Stimulated activated CD8-positive, alpha-beta memory T cell treated with anti-CD3 and anti-CD28 coated beads, Interleukin-15, amount 100 ng/mL, for 1 hour (primary cell): ENCODE results near the gene PIGX.

Experiments
- DNase-seq: peaks from one replicate; pipeline ENCODE4 v3.0.0-alpha.2; 2020; ENCODE audit warnings: low read depth

PIGX gene

DNA sequence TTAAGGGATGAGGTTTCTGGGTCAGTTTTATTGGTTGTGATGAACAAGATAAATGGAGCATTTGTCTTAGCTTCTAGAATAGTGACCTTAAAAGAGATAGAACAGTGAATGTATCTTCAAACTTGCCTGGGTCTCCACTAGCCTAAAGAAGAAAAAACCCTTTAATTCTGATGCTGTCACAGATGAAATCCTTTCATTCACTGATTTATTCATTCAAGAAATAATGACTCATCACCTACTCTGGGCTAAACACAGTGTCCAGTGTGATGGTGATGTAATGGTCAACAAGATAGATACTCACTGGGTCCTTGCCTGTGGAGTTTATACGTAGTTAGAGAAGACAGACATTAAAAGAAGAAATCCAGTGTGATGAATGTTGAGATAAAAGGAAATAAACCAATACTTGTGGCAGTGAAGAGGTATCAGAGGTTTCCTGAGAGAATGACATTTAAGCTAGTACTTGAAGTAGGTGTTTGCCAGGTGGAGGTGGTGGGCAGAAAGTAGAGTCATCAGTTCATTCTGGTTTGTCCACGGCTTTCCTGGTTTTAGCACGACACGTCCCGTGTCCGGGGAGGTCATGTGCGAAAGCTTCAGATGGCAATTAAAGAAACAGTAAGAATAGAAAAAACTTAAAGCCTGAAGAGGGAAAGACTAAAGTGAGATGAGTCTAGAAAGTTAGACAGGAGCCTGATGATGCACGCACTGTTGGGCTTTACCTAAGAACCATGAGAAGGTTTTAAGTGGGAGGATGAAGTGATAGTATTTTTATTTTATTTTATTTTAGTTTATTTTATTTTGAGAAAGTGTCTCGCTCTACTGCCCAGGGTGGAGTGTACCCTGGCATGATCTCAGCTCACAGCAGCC, 45.9 kb downstream of the PIGX start:
- DNase-seq, result no peak

GRCh38 chr3:196763179-196763578, 51.0 kb downstream of the PIGX start:
- no peak for DNase-seq

GRCh38 chr3:196765454-196765853, 53.3 kb downstream of the PIGX start:
- no peak for DNase-seq

DNA sequence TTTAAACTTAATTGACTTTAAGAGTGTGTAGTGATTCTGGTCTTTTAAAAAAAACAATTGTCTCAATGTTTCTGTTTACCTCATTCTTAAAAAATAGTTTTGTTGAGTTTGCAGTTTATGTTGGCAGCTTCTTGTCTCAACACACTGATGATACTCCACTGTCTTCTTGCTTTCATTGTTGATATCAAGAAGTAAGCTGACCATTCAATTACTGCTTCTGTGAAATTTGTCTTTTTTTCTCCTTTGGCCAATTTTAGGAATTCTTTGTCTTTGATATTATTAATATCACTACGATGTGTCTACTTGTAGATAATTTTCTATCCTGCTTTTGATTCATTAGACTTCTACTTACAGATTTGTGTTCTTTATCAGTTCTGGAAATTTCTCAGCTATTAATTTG, 58.9 kb downstream of the PIGX start:
- DNase-seq, result no peak

DNA sequence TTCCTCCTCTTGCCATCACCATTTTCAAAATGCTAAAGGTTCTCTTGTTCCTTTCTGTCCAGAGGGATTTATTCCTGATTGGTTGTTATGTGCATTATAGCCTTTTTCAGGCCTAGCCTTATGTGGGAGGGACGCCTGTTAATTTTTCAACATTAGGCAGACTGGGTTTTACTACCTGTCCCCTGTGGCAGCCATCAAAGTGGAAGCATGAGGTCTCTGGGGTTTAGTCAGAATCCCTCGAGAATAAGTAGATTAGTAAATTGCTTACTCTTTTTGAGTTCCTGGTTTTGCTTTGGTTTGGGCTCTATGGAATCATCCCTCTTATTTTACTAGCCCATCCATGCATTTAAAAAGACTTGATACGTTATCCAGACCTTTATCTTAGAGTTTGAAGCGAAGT, 59.9 kb downstream of the PIGX start:
- DNase-seq, result no peak

DNA sequence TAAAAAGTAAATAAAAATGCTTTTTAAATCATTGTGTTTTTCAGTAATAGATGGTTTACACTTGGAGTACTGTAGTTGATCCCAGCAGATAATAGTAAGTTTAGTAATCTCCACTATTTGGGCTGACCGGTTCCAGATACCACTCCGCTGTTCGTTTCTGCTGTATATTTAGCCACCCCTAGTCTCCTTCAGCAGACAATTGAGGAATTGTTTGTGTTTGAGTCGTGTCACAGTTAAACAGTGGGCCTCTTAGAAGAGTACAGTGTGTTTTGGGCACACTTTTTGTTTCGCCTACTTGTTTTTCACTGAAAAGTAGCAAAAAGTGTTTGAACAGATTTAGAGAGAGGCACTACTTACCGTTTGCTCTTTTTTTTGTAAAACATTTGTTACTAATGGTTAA, 60.7 kb downstream of the PIGX start:
- DNase-seq, result no peak

DNA sequence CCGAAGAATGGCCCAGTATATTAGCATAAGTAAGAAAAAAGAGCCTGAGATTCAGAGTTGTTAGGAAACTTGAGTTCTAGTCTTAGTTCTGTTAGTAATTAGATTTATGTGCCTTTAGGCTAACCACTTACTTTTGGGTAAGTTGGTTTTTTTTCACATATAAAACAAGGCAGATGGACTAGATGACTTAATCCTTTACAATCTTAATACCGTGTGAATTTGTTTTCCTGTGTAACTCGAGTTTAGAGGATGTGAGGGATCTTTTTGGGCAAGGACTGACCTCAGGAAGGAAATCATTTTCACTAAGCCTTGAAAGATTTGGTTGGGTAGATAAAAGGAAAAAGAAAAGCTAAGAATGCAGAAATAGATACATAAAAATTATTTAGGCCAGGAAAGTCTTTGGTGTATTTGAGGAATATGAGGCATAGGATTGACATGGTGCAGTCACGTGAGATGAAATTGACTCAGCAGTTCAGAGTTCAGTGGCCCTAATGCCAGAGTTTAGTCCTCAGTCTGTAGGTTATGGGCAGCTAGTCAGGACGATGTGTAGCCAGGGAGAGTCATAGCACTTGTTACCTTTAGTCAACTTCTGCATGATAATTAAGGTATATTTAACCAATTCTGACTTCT, 62.1 kb downstream of the PIGX start:
- no peak for DNase-seq

- DNase-seq, result no peak
These were observed 62.8 kb downstream of the PIGX start for GRCh38 chr3:196774848-196775422.

DNA sequence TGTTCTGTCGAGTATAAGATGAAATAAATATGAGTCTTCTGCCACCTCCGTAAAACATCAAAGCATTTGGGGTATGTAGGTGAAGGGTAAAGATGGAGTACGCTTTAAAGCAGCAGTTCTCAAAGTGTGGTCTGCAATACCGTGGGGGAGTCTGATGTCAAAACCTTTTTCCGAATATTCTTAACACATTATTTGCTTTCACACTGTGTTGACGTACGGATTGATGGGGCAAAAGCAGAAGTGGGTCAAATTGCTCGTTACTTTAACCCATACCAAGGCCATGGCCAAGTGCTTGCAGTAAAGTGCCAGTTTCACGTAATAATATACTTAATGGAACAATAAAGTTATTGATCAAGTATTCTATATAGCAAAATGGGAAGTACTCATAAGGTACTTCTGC, 63.8 kb downstream of the PIGX start:
- DNase-seq, result no peak

DNA sequence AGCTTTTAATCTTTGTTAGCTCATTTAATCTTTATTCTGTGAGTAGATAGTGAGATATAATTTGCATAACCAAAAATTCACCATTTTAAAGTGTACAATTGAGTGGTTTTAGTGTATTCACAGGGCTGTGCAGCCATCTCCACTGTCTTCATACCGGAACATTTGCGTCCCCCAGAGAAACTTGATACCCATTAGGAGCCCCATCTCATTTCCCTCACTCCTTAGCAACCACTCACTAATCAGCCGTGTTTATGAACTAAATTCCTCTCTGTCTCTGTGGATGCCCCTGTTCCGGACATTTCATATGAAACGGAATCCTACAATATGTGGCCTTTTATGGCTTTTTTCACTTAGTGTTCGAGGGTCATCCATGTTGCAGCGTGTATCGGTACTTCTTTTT, 65.7 kb downstream of the PIGX start:
- no peak for DNase-seq

- DNase-seq, result no peak
These were observed 66.6 kb downstream of the PIGX start for GRCh38 chr3:196778755-196779154.

GRCh38 chr3:196782511-196782910, 70.3 kb downstream of the PIGX start:
- no peak for DNase-seq
